ENCODE data around the gene LSM12.

The LSM12 gene

GRCh38 chr17:44095647-44096496, 29.4 kb upstream of the LSM12 start:
- Histone ChIP-seq H3K4me2 (ENCODE audit: low read depth, low read length, poor library complexity, severe bottlenecking) (no peak overlapping the region), H2AFZ (ENCODE audit: low read depth, low read length, severe bottlenecking) (no peak overlapping the region), H3K4me3 (ENCODE audit: insufficient read depth, low read length, poor library complexity, severe bottlenecking) (no peak overlapping the region), H3K9ac (ENCODE audit: low read length) (no peak overlapping the region), H3F3A (ENCODE audit: insufficient read depth) (no peaks in the 10 kb centered on the region), H3K36me3 (ENCODE audit: low read length) (no peaks in the 10 kb centered on the region), H3K27ac (ENCODE audit: low read depth, low read length) (no peak overlapping the region), H3K79me2 (ENCODE audit: insufficient read depth, low read length) (no peaks in the 10 kb centered on the region), H3K27me3 (ENCODE audit: low read length) (no peaks in the 10 kb centered on the region), H4K20me1 (ENCODE audit: low read depth, low read length) (no peaks in the 10 kb centered on the region), H3K9me3 (ENCODE audit: insufficient read depth, low read length) (no peaks in the 10 kb centered on the region), H3K9me2 (replicated peaks; ENCODE audit: insufficient read depth, low read length) (no peaks in the 10 kb centered on the region)
- TF ChIP-seq CTCF (IDR thresholded peaks at IDR 0.05; ENCODE audit: insufficient read depth, low read length, poor library complexity, severe bottlenecking) (no peak), EZH2phosphoT487 (conservative IDR thresholded peaks at IDR 0.05; ENCODE audit: low read length) (no peak)

GRCh38 chr17:44095388-44095646, 28.8 kb upstream of the LSM12 start:
- H3K4me3 ChIP-seq (ENCODE audit: insufficient read depth, low read length, poor library complexity, severe bottlenecking), result no peak overlapping the region

GRCh38 chr17:44094701-44095387, 28.4 kb upstream of the LSM12 start:
- no peaks in the 10 kb centered on the region for H3K27me3 ChIP-seq (ENCODE audit: low read length)
- H4K20me1 ChIP-seq (ENCODE audit: low read depth, low read length), result no peaks in the 10 kb centered on the region
- H3K9me2 ChIP-seq (replicated peaks; ENCODE audit: insufficient read depth, low read length), result no peaks in the 10 kb centered on the region
- no peaks in the 10 kb centered on the region for H3F3A ChIP-seq (ENCODE audit: insufficient read depth)
- H3K27ac ChIP-seq (ENCODE audit: low read depth, low read length), result no peak overlapping the region
- no peak for TF ChIP-seq CTCF (IDR thresholded peaks at IDR 0.05; ENCODE audit: insufficient read depth, low read length, poor library complexity, severe bottlenecking)
- TF ChIP-seq EZH2phosphoT487 (conservative IDR thresholded peaks at IDR 0.05; ENCODE audit: low read length), result no peak
- H3K4me2 ChIP-seq (ENCODE audit: low read depth, low read length, poor library complexity, severe bottlenecking), result no peak overlapping the region
- no peak overlapping the region for H2AFZ ChIP-seq (ENCODE audit: low read depth, low read length, severe bottlenecking)
- no peaks in the 10 kb centered on the region for H3K36me3 ChIP-seq (ENCODE audit: low read length)
- no peak overlapping the region for H3K9ac ChIP-seq (ENCODE audit: low read length)
- H3K79me2 ChIP-seq (ENCODE audit: insufficient read depth, low read length), result no peaks in the 10 kb centered on the region
- no peak overlapping the region for H3K4me3 ChIP-seq (ENCODE audit: insufficient read depth, low read length, poor library complexity, severe bottlenecking)
- H3K9me3 ChIP-seq (ENCODE audit: insufficient read depth, low read length), result no peaks in the 10 kb centered on the region

More at GRCh38 chr17:44095388-44095646, 28.8 kb upstream of the LSM12 start:
- Histone ChIP-seq H3K36me3 (ENCODE audit: low read length) (no peaks in the 10 kb centered on the region), H3K27ac (ENCODE audit: low read depth, low read length) (no peak overlapping the region), H3K9me2 (replicated peaks; ENCODE audit: insufficient read depth, low read length) (no peaks in the 10 kb centered on the region), H4K20me1 (ENCODE audit: low read depth, low read length) (no peaks in the 10 kb centered on the region), H3F3A (ENCODE audit: insufficient read depth) (no peaks in the 10 kb centered on the region), H3K27me3 (ENCODE audit: low read length) (no peaks in the 10 kb centered on the region), H2AFZ (ENCODE audit: low read depth, low read length, severe bottlenecking) (no peak overlapping the region), H3K9ac (ENCODE audit: low read length) (no peak overlapping the region), H3K79me2 (ENCODE audit: insufficient read depth, low read length) (no peaks in the 10 kb centered on the region), H3K9me3 (ENCODE audit: insufficient read depth, low read length) (no peaks in the 10 kb centered on the region), H3K4me2 (ENCODE audit: low read depth, low read length, poor library complexity, severe bottlenecking) (no peak overlapping the region)
- TF ChIP-seq CTCF (IDR thresholded peaks at IDR 0.05; ENCODE audit: insufficient read depth, low read length, poor library complexity, severe bottlenecking) (no peak), EZH2phosphoT487 (conservative IDR thresholded peaks at IDR 0.05; ENCODE audit: low read length) (no peak)

All from SU-DHL-6 (cell line).